HG02623 (cell line): ENCODE data around the gene JAML.
A peak's percentile ranks its signal among the peaks of the same experiment; 100 is the strongest.

Experiments used
- ATAC-seq: cut with Tn5 transposase; IDR thresholded peaks from one replicate; pipeline ENCODE4 v1.9.1; 2021; ENCODE audit warnings: moderate library complexity; ENCODE audit not compliant: unreplicated experiment

Gene JAML

DNA sequence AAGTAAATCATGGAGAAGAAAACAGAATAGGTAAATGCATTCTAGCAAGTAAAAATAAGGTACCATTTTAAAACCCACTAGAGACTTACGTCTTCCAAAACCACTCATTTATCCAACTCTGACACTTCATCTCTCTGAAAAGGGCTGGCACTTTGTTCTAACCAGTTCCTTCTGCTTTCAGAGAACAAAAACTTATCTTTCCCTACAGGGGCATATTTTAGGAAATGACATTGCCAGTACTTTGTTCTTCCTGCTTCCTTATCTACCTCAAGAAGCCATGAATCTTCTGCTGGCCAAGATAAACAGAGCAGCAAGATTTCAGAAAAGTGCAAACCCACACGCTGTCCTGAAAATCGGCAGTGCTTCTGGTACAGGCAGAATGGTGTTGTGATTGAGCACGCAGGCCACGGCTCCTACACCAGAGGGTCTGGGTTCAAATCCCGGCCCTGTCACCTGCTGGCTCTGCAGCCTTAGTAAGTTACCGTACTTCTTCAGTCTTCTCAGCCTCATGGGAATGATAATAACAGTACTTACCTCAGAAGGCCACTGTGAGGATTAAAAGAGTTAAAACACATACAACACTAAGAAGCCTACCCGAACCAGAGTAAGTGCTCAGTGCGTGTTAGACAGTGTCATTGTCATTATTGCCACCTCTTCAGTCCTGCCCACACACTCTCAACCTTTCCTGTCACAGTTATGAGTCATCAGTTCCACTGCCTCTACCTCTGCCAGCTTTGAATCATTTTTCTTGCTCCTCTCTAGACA, 16.4 kb upstream of the JAML start:
- peak; percentile 73 for ATAC-seq

DNA sequence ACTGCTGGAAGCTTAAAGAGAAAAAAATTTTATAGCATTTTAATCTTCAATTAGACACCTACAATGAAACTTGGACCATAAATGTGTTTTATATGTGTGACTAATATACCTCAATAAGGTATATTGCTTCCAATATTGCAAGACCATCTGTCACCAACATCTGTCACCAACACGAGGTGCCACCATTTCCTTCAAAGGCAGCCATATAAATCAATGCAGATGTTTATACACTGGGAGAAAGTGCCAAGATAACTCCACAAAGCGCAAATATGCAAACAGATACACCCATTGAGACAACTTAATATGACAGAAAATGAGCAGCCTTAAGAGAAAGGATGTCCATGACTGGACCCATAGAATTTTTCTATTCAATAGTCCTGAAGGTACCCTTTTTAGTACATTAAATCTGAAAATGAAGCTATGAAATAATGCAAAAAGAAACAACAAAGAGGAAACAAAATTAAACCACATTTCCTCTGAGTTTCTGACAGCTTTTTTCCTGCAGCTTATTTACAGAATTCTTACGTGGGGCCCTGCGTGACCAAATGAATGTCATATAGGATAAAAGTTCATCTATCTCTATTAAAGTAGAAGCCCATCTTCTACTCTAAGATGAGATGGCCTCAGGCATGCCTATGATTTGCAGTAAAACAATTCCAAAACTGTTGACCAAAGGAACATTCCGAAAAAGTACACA, 14.8 kb upstream of the JAML start:
- no peak for ATAC-seq

DNA sequence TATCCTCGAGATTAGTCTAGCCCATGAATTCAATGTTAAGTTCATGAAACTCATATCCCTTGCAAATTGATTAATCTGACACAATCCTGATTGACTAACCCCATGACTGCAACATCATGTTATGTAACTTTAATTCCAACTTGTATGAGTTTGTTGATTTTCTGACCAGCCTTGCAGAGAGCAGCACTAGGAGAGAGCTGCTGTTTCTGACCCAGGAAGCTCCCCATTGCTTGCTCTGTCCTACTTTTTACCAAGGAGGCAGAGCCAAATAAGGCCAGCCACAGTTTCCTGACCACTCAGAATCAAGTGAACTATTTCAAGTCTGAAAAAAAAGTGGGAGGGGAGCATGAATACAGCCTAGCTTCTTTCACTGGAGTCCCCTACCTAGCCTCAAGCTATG, 14.1 kb upstream of the JAML start:
- no peak for ATAC-seq

DNA sequence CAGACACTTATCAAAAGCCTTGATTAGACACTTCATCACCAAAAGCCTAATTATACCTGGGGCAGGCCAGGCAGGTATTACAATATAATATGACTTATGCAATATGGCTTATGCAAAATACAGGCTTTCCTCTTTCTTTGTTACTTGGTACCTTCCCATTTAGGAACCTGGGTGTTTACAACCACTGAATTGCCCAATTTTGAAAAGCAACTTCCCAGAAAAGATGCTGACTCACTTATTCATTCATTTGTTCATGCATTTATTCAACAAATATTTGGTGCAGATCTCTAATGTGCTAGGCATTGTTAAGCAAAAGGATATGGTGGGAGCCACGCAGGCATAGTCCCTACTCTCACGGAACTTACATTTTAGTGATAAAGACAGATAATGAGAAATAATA, 13.6 kb upstream of the JAML start:
- no peak for ATAC-seq

DNA sequence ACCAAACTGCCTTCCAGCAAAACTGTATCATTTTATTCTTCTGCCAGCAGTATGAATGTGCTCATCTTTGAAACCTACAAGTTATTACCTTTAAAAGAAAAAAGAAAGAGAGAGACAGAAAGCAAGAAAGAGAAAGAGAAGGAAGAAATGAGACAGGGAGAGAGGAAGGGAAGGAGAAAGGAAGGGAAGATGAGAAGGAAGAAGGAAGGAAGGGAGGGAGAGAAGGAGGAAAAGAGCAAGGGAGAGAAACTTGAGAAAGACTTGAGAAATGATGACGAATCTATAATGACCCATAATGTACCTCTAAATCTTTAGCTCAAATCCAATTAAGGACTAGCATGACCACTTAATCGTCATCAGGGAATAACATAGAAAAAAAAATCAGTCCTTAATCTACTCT, 11.4 kb upstream of the JAML start:
- no peak for ATAC-seq

DNA sequence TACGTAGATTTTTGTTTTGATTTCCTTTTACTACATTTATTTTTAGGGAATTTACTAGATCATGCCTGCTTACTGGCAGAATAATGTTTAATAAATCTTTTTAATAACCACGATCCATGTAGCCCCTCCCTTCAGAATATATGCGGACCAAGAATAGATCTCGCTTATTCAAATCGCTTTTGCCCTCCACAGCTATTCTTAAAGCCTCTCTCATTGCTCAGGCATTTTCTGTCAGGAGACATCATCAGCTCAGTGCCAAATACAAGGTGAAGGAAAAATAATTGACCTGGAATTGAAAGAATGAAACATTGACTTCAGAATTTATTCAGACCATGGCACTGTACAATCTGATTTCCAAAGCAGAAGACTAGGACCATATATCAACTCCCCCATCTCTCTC, 10.0 kb upstream of the JAML start:
- no peak for ATAC-seq

DNA sequence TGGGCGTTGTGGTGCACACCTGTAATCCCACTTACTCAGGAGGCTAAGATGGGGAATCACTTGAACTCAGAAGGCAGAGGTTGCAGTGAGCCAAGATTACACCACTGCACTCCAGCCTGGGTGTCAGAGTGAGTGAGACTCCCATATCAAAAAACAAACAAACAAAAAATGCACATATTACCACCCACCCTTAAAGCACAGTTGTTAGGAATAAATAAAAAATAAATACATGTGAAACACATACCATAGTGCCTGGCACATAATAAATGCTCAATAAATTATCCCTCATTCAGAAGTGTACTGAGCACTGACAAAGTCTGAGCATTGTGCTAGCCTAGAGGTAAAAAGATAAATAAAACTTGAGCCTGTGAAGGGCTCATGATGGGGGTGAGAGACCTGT, 9.0 kb upstream of the JAML start:
- no peak for ATAC-seq

DNA sequence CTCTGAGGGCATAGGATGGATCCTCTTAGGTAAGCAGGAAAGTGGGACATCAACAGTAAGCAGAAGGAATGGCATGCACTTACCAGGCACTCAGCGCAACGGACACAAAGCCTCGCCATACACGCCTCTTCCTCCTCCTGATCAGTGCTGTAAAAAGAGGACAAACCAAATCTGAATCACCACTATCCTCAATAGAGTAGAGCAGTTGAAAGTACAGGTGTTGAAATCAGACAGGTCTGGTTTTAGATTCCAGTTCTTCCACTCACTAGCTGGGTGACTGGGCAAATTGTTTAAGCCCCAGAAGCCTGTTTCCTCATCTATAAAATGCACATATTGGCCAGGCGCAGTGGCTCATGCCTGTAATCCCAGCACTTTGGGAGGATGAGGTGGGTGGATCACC, 8.6 kb upstream of the JAML start:
- ATAC-seq, result no peak

DNA sequence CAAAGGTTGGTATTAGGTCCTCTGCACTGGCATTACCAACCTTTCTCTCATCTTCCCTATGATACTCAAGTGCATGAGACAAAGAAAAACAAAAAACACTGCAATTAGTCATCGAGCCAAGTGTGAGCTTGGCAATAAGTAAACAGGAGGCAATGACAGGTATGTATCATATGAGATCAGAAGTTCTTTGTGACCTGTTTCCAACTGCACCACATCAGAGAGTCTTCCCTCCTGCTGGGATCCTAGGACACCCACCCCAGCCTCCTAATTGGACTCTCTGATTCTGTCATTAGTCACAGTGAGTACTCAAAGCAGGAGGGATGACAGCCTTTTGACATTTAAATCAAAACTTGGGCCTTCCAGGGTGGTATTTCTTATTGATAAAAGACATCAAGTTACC, 7.8 kb upstream of the JAML start:
- no peak for ATAC-seq

DNA sequence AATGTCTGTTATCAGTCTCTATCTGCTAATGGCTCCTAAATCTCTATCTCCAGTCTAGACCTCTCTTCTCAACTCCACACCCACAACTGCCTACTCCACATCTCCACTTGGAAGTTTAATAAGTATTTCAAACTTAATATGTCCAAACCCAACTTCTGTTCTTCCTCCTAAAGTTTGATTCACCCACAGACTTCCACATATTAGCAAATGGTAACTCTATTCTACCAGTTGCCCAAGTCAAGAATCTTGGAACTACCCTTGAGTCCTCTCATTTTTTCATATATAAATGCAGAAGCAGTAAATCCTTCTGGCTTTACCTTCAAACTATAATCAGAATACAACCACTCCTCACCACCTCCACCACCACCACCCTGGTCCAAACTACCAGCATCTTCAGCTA, 6.7 kb upstream of the JAML start:
- ATAC-seq, result no peak

DNA sequence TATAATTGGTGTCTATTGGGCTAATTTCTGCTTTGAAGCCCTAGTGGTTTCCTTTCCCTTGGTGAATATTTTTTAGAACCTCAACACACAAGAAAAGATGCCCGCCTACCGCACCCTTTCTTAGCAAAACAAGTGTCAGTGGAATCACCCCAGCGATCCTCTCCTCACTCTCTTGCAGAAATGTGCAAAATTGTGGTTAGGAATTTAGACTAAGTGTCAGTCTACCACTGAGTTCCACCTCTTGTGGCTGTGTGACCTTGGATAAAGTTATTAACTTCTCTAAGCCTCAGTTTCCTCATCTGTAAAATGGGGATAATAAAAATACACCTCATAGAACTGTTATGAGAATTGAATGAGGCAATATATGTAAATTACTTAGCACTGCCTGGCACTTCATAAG, 5.3 kb upstream of the JAML start:
- ATAC-seq, result no peak

DNA sequence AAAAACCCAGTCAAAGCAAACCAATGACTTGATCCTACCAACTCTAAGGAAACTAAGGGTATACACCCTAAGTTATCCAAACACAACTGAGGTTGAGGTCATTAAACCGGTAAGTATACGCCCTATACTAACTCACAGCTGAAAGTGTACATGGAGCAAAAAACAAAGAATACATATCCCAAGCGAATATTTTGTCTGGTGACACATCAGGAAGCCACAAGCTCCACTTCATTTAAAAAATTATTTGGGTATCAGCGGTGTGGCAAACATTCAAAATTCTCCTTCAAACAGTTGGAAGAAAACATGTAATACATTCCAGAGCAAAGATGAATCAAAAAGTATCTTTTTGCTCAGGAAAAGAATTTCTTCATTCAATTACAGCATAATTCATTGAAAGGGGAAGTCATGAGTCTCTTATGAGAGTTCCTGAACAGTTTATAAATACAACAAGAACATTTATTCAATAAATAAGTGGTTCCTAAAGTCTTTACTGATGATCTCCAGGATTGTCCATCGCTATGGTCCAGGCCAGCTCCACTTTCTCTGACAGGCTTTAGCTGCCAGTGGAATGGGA, 4.5 kb upstream of the JAML start:
- no peak for ATAC-seq

DNA sequence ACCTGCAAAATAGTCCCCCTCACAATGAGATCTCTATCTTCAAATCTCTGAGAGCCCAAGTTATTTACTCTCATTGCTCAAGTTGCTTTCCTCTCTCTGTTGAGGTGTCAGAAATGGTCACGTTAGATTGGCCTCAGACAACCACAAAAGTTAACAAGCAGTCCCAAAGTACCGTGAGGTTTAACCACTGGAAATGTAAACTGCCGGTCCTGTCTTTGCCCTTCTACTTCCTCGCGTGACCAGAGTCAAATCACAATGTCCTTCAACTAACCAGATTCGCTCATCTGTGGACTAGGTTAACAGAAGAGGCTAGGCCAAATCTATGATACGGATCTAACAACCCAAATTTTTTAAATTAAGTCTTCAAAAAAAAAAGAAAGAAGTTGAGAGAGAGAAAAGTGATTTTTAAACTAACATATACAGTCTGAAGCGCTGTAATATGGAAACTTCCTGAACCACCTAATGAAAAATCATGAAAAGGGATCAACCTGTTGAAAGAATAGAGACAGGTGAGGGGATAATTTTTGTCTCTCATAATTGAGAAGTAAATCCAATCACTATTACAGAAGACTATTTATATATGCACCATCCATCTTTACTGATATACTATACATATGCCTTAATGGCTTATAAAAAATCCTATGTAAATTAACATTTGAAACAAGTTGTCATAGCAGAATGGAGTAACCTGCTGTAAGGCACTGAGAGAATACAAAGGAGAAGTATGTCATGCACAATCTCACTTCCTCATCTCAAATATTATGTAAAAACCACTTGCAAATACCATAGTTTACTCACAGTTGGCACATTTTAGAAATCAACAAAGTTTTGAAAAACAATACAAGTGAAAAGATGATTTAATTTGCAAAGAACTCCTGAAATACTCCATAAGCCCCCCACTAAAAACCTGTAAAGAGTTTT, 3.3 kb upstream of the JAML start:
- ATAC-seq, result peak; percentile 43

DNA sequence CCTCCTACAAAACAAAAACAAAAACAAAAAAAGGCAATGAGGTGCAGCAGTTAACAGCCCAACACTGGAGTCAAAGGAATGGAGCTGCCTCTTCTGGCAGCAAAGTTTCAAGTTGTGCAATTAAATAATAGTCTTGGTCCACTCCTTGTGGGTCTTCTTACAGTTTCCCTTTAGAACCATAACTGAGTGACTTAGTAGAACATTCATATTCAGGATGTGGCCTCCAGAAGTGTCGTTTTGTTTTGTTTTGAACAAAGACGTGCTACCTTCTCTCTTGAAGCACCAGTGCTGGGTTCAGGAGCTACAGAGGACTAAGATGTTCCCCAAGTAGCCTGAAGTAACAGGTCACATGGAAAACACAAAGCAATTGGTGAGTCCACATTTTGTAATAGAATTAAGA, 2.0 kb upstream of the JAML start:
- no peak for ATAC-seq

DNA sequence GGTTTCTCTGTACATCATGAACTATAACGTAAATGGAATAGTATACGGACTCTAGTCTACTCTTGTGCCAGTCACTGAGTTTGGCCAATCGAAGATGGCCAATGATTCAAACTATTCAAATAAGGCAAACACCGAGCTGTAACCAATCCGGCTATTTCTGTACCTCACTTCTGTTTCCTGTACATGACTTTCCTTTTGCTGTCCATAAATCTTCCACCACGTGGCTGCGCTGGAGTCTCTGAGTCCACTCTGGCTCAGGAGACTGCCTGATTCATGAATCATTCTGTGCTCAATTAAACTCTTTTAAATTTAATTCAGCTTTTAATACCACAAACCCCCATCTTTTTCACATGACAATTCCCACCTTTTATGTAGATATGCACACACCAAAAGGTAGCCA, 1.5 kb upstream of the JAML start:
- ATAC-seq, result no peak

DNA sequence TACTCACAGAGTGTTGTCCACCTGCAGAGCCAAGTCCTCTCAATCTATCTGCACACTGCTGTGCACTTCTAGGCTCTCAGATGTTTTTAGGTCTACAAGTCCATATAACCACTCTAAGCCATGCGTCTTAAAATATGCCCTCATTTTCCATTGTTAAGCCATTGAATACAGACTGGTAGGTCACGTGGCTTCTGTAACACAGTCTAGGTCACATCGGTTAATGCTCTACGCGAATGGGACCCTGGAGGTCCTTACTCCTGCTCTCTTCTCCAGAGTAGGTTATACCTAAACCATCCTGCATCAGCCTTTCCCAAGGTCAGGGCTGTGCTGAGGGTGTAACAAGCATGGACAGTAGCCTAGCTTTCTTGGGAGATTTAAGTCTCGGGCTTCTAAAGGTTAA, 819 bp downstream of the JAML start:
- no peak for ATAC-seq

DNA sequence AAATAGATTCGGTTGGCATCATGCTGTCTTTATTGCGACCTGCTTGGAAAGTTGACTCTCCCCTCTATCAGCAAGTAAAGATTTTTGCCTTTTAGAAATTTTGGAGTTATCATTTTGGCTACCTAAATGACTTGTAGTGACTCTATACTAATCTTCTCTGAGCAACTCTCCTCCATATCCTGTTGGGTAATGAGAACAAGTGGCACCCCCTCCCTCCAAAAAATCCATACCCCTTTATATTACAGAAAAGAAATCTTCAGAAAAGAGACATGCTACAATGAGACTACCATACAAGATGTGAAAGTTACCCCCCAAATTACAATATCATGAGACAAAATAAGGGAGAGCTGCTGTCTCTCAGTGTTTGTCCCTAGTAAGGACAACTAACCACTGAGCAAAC, 1.2 kb downstream of the JAML start:
- ATAC-seq, result no peak

DNA sequence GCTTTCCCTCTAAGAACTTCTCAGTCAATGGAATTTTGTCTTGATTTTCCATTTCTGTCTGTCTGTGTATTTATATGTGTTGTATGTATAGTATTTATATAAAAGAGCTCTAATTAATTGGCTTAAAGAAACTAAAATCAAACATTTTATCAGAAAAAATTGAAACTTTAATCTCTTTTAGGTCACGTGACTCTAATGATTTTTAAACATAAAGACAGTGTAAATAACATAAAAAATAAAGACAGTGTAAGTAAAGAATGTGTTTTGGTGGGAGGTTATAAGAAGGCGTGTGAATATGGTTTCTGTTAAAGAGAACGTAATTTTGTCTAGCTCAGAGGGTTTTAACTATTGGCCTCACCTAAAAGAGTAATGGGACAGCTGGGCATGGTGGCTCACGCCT, 2.4 kb downstream of the JAML start:
- no peak for ATAC-seq

DNA sequence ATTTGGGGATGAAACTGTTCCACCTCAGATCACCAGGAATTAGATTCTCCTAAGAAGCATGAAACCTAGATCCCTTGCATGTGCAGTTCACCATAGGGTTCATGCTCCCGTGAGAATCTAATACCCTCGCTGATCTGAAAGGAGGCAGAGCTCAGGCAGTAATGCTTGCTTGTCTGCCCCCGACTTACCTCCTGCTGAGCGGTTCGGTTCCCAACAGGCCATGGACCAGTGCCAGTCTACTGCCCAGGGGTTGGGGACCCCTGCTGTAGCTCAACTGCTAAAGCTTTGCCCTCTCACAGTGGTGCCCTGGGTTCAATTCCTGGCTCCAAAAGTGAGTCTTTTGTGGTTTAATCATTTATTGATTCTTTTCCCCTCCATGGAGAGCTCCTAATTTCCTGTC, 3.4 kb downstream of the JAML start:
- ATAC-seq, result no peak

DNA sequence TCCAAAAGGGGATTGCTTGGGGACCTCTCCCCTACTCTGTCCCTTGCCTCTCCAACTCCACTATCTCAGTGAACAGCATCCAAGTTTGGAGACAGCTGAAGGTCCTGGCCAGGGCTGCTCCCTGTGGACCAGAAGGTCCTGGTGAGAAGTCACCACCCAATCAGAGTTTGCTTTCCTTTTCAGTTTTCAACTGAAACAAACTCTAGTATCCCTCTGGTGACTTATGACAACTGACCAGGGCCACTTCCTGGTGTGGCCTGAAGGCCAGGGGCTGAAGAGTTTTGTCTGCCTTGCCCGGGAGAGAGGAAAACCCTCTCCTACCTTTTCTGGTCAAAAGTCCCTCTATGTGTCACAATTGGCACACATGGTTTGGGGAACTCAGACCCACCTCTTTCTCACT, 5.1 kb downstream of the JAML start:
- ATAC-seq, result no peak

DNA sequence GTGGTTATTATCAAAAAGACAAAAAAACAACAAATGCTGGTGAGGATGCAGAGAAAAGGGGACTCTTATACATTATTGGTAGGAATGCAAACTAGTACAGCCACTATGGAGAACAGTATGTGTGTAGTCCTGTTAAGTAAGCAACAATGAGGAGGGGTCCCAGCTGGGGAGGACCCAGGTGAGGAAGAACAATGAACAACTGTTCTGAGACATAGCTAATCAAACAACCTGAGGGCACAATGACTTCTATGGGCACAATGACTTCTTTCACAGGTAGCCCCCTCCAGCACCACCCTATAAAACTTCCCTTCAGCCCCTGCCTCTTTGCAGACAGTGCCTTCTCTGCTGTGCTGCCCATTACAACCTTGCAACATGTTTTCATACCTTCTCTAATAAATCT, 5.6 kb downstream of the JAML start:
- no peak for ATAC-seq
